Measurements from ENCODE around the gene ANAPC5.

- TF ChIP-seq POLR2AphosphoS5 (IDR thresholded peaks at IDR 0.05; ENCODE audit: low read depth, low read length) (no peak), SIN3A (IDR thresholded peaks at IDR 0.05; ENCODE audit: borderline replicate concordance, insufficient read depth, low read length) (no peak)
Observed at GRCh38 chr12:121346747-121347146, 5.5 kb downstream of the ANAPC5 start.
